ENCODE results near the gene AP1AR.

The AP1AR gene

DNA sequence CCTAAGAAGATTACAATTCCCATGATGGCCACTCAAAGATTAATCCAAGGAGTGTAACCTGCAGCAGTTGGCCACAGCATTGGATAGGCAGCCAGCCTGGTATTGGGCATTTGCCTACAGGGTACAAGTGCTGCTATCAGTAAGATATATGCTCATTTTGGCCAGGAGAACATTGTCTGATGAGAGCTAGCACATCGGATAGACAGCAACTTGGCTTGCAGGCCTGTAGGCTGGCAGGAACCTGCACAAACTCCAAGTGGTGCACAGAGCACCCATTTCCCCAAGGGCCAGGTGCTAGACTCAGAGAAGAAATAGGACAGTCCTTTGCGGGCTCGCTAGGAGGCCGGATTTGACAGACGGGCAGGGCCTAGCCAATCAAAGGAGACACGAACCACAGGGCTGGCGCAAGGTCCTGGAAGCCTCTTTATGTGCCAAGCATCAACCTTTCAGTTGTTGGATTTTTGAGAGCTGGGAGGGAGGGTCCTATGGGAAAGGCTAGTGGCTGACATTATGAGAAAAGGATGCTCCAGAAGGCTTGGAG lies 11.7 kb upstream of the AP1AR start:
- in situ Hi-C loops (cut with HindIII; ENCODE audit: low sequenced_read_pairs): no loop called here

DNA sequence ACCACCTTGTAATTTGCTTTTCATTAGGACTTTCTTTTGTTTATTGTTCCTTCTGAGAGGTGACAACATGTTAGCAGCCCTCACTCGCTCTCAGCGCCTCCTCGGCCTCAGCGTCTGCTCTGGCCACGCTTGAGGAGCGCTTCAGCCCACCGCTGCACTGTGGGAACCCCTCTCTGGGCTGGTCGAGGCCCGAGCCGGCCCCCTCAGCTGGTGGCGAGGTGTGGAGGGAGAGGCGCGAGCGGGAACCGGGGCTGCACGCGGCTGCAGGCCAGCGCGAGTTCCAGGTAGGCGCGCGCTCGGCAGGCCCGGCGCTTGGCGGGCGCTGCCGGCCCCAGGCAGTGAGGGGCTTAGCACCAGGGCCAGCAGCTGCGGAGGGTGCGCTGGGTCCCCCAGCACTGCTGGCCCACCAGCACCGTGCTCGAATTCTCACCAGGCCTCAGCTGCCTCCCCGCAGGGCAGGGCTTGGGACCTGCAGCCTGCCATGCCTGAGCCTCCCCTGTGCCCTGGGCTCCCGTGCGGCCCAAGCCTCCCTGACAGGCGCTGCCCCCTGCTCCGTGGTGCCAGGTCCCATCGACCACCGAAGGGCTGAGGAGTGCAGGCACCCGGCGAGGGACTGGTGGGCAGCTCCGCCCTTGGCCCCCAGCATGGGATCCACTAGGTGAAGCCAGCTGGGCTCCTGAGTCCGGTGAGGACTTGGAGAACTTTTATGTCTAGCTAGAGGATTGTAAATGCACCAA lies 9.2 kb upstream of the AP1AR start:
- in situ Hi-C loops (cut with HindIII; ENCODE audit: low sequenced_read_pairs): no loop called here

DNA sequence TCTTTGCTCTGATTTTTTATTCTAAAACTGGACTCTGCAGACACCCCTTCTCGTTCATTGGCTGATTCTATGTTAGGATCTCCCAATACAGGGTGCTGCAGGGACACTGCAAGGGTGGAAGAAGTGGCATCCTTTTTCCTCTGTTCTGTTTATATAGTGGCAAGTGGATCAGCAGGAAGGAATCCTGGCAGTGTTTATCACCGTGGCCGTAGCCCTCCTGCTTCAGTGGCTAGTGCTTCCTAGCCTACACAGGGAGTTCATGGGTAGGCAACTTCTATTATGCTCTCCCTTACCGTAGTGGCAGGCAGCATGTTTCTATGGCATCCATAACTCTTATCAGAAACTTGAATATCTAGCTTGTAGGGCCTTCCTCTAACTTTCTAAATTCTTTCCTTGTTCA lies 6.4 kb upstream of the AP1AR start:
- in situ Hi-C loops (cut with HindIII; ENCODE audit: low sequenced_read_pairs): no loop called here

- in situ Hi-C loops (cut with HindIII; ENCODE audit: low sequenced_read_pairs): no loop called here
Observed at GRCh38 chr4:112230879-112231778, 458 bp upstream of the AP1AR start.

GRCh38 chr4:112234952-112235609 lies 3.5 kb downstream of the AP1AR start:
- in situ Hi-C loops (cut with HindIII; ENCODE audit: low sequenced_read_pairs): no loop called here

DNA sequence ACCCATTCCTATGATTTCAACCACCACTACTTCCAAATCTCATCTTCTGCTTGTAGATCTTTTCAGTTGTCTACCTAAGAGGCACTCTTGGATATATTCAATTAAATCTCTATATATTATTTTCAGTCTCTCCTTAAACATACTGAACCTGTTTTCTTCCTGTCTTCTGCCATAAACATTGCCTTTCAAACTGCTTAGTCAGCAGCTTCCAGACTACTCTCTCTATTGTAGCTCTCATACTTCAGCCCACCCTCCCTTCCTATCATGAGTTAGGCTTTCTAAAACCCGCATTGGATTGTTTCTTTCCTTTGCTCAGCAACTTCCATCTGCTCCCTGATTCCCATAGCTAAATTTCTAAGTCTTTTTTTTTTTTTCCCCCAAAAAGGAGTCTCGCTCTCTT lies 4.5 kb downstream of the AP1AR start:
- in situ Hi-C loops (cut with HindIII; ENCODE audit: low sequenced_read_pairs): no loop called here

DNA sequence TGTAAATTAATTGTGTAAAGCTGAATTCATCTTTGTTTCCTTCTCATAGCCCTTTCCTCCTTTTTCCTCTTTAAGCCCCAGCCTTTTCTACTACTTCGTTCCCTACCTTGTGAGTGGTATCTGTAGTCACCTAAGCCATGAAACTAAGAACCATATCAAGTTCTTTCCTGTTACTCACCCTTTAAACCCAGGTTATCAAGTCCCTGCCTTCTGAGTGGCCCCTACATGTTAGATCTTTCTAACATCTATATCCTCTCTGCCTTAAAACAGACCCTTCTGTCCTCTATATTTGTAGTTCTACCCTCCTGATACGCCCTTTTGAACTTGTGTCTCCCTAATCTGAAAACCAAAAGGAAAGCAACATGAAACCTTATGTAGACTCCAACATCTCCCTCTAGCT lies 7.2 kb downstream of the AP1AR start:
- in situ Hi-C loops (cut with HindIII; ENCODE audit: low sequenced_read_pairs): no loop called here

- in situ Hi-C loops (cut with HindIII; ENCODE audit: low sequenced_read_pairs): no loop called here
Observed at GRCh38 chr4:112245383-112245782, 13.8 kb downstream of the AP1AR start.

DNA sequence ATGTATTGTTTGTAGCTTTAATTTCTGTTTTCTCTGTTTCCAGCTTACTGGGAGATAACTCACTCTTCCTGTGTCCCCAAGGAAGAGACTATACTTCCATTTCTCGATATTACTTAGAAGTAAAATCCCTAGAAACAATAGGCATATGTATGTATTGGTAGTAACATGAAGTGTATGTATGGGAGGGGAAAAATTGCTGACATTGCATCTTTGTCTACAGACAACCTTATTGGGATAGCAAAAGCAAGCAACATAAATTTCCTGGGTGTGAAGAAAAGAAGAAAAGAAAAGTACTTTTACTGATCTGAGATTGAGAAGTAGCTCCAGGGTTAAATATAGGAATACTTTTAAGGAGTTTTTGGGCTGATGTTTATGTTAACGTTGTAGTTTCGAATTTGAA lies 15.4 kb downstream of the AP1AR start:
- in situ Hi-C loops (cut with HindIII; ENCODE audit: low sequenced_read_pairs): no loop called here

DNA sequence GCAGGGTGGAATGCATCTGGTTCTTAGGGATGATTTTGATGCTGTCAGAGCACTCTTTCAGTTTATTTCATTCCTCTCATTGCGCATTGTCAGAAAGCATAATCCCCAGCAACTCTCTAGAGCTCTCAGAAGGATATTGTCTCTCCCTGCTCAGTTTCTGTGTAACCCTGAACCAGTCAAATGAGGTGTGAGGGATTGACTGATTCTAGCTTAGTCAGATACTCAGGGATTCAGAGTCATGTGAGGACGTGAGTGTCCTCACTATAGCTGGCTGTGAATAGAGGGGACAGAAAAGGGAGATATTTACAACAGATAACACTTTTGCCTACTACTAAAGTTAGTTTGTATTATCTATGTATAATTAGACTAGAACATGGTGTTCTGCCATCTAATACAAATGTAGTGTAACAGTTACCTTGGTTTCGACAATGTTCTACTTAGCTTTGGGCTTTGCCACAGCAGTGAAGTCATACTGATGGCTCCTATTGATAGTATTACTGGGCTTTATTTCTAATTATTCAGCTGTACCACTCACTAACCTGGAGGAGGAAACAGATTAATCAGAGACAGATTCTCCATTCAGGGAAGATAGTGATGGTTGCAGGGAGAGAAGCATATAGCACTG lies 19.5 kb downstream of the AP1AR start:
- in situ Hi-C loops (cut with HindIII; ENCODE audit: low sequenced_read_pairs): no loop called here

- in situ Hi-C loops (cut with HindIII; ENCODE audit: low sequenced_read_pairs): no loop called here
Observed at GRCh38 chr4:112252234-112252633, 20.6 kb downstream of the AP1AR start.

GRCh38 chr4:112253382-112254000 lies 21.9 kb downstream of the AP1AR start:
- in situ Hi-C loops (cut with HindIII; ENCODE audit: low sequenced_read_pairs): no loop called here

DNA sequence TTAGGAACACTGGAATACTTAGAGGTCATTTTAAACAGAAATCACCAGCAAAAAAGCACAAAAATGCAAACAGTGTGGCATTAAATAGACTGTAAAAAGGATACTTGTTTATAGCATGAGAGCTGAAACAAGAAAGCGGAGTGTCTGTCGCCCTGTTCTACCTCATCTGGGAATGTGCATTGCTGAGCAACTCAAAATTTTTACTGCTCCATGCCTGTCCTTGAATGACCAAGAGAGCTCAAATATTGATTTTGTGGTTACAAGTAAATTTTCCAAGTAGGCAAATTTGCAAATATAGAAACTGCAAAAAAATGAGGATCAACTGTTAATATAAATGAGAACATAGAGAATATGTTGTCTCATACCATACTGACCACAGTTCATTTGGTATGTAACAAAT lies 25.5 kb downstream of the AP1AR start:
- in situ Hi-C loops (cut with HindIII; ENCODE audit: low sequenced_read_pairs): no loop called here

DNA sequence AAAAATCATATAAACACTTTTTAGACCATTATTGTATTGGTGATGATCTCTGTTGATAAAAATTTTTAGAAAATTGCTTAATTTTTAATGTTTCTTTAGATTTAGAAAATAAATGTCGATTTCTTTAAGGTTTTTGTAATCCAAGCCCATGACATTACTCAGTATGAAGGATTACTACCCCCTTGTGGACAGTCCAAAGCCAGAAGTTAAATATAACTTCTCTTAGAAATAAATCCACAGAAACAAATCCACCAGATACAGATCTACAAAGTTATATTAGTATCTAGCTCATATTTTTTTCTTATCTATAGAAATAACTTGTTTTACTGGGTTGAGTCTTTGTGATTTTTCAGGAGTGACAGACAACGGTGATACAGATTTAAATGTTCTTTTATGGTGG lies 35.2 kb downstream of the AP1AR start:
- in situ Hi-C loops (cut with HindIII; ENCODE audit: low sequenced_read_pairs): no loop called here

DNA sequence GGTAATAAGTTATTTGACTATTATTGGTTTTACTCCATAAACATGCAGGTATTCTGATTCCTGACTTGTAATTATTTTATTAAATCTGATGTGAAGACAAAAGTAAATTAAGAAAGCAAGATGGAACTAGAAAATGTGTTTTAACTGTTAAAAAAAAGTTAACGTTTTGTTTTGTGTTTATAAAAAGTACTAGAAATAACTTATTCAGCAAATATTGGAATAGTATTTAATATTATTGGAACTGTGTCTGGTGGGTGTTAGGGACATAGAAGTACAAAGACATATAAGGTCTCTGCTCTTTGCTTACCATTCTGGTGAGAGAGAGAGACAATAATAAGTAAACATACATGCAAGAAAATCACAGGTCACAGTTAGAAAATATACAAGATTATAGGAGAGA lies 38.5 kb downstream of the AP1AR start:
- in situ Hi-C loops (cut with HindIII; ENCODE audit: low sequenced_read_pairs): no loop called here

DNA sequence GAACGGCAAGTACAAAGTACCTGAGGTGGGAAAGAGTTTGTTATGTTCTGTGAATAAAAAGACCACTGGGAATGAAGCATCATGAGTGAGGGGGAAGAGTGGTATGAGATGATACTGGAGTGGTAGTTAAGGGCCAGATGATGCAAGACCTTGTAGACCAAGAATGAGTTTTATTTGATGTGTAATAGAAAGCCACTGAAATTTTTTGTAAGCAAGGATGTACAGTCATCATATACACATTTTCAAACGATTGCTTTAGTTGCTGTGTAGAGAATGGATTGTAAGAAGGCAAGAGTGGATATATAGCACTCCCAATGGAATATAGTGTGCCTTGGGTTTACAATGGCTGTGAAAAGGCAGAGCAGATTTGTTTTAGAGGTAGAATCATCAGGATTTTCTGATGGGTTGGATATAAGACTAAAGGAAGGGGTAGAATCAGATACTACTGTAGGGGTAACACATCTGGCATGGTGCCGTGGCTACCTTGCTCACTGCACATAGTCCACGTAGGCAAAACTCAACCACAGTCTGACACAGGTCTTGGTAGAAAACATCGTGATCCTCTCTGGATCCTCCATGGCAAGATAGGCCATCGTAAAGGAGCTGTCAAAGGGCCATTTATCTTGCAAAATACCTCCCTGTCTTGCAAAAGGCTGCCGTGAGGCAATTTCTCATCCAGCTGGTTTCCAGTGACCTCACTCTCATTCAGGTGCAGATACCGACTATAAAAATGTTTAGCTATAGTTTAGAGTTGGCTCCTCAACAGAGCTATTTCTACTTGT lies 39.2 kb downstream of the AP1AR start:
- in situ Hi-C loops (cut with HindIII; ENCODE audit: low sequenced_read_pairs): no loop called here

DNA sequence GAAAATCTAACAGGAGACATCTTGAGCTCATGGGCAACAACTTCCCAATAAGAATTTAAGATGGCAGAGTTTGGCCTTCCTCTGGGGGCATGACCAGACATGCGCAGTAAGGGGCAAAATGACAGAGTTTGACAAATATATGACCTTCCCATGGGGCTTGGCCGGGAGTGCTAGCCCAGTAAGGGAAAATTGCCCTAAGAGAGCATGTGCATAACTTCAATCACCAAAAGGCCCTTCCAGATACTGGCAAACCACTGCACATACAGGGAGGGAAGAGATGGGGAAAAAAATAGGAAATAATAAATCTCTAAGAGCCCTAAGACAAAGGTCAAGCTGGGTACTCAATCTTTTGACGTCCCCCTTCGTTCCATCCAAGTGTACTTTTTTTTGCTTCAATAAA lies 40.7 kb downstream of the AP1AR start:
- in situ Hi-C loops (cut with HindIII; ENCODE audit: low sequenced_read_pairs): no loop called here

DNA sequence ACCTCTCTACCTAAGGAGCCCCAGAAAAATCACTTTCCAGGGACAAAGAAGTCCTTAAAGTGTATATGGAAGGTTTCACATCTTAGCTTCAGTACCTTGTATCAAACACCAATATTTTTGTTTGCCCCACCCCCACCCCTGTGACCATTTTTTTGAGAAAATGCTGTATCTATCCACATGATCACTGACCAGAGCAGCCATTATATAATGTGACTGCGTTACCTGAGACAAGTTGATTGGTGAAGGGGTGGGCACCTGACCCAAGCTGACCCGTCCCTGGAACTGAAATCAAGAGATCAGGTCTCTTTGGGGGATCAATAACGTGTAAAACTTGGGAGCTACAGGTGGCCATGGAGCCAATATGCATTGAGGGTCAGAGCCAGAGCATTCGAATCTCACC lies 43.4 kb downstream of the AP1AR start:
- in situ Hi-C loops (cut with HindIII; ENCODE audit: low sequenced_read_pairs): no loop called here

DNA sequence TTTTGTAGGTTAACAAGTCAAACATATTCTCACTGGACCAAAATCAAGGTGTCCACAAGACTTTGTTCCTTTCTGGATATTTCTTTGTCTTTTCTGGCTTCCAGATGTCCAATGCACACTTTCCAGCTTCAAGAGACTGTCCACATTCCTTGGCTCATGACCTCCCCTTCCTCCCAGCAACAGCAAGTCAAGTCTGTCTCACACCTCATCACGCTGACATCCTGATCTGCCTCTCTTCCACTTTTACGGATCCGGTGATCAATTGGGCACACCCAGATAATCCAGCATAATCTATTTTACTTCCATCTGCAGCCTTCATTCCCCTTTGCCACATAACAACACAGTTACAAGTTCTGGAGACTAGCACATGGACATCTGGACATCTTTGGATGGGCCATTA lies 44.5 kb downstream of the AP1AR start:
- in situ Hi-C loops (cut with HindIII; ENCODE audit: low sequenced_read_pairs): no loop called here

DNA sequence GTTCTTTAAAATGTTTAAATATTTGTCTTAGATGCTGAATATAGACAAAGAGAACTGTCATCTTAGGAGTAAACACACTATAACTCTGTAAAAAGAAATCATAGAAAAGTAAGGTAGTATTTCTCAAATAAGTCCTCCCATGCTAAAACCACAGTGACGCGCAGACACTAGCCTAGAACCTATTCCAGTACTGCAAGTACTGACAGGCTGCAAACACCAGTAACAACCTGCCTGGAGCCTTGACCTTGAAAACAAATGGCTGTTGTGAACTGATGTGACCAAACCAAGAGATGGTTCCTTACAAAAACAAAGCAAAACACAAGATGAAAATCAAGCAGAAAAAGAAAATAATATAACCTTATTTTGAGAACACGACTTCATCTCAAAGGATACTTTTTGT lies 45.6 kb downstream of the AP1AR start:
- in situ Hi-C loops (cut with HindIII; ENCODE audit: low sequenced_read_pairs): no loop called here

Measured in DLD1 (cell line).